OCI-M2 (cell line): ENCODE data around the gene DVL1.
"Not testable (repeated sequence)": the region's sequence is repeated elsewhere in the genome, so short reads cannot be mapped to it uniquely, and the experiment has no call there.

ENCODE experiments used
- DNase-seq: peaks from one replicate; lab custom pipeline; 2025; ENCODE audit not compliant: unreplicated experiment; lab: John Stamatoyannopoulos, UW

Gene DVL1

GRCh38 chr1:1328254-1328653, 21.0 kb downstream of the DVL1 start:
- DNase-seq: no peak

GRCh38 chr1:1327291-1327690, 21.9 kb downstream of the DVL1 start:
- DNase-seq: no peak

DNA sequence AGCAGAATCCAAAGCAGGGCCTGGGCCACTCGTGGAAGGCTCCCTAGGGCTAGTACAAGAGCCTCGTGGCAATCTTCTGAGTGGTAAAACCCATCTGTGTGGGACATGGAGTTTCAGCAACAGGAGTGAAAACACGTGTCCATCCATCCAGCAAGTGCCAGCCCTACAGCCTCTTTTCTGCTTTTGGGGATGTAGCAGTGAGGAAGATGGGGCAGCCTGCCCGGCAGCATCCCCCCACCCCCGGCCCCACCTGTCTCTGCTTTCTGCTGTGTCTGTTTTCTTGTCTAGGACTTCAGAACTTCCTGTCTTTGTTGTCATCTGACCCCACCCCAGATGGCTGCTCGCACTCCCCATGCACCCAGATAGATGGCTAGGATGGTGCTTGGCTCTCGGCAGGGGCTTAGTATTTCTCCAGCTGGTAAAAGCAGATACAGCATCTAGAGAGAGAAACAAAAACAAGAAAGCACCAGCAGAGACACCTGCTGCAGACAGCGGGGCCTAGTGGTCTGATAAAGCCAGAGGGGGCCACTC, 23.1 kb downstream of the DVL1 start:
- no peak for DNase-seq

GRCh38 chr1:1325288-1326074, 23.7 kb downstream of the DVL1 start:
- no peak for DNase-seq

- DNase-seq: peak; percentile 29
These were observed 24.5 kb downstream of the DVL1 start, which contains the start of the genes CPTP and INTS11 for GRCh38 chr1:1324524-1325287. TSS of gene CPTP (plus strand) at chr1:1324802. CDS start at chr1:1326911, 2,109 bp downstream. TSS of gene INTS11 (minus strand) at chr1:1324660. CDS start at chr1:1324608, 52 bp downstream.

- DNase-seq: no peak
These were observed 25.1 kb downstream of the DVL1 start for GRCh38 chr1:1324084-1324523.

DNA sequence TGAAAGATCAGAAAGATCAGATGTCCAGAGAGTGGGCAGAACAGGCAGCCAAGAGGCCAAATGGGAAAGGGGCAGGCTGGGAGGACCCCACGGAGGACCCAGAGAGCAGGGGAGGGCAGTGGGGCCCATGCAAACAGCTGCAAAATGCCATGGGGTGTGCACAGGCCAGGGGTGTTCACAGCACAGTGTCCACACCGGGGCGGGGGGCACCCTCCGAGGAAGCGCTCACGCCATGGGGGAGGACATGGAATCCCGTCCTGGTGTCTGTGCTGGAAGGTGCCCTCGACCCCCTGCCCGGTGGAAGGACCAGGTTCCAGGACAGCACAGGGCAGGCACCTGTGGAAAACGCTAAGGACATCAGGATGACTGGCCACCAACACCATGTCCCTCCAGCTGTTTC, 26.3 kb downstream of the DVL1 start:
- DNase-seq: no peak

DNA sequence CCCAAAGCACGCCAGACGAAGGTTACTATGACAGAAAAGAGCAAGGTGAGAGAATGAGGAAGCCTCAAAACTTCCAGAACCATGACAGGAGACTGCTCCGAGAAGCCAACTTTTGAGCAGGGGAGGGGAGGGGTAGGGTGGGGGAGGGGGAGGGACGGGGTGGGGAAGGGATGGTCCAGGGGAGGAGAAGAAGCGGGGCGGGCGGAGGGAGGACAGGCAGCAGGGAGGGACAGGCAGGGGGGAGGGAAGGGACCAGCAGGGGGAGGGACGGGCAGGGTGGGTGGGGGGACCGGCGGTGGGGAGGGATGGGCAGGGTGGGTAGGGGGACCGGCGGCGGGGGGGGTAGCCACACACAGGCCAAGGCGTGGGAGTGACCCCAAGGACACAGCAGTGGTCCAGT, 26.8 kb downstream of the DVL1 start:
- no peak for DNase-seq

DNA sequence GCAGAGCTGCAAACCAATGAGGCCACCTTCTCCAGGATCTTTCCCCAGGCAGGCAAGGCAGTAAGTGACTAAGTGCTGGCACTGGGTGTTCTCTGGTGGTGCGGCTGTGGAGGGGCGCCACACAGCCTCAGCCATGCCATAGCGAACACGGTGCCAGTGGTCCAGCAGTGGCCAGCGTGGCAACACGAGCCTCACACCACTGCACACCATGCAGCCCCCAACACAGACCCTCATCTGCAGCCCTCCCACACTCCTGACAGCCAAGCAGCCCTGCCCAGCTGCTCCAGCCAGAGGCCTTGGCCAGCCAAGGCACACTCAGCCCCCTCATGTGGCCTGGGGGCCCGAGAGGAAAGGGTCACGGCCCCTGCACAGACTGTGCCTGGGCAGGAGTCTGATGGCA, 27.7 kb downstream of the DVL1 start:
- no peak for DNase-seq

DNA sequence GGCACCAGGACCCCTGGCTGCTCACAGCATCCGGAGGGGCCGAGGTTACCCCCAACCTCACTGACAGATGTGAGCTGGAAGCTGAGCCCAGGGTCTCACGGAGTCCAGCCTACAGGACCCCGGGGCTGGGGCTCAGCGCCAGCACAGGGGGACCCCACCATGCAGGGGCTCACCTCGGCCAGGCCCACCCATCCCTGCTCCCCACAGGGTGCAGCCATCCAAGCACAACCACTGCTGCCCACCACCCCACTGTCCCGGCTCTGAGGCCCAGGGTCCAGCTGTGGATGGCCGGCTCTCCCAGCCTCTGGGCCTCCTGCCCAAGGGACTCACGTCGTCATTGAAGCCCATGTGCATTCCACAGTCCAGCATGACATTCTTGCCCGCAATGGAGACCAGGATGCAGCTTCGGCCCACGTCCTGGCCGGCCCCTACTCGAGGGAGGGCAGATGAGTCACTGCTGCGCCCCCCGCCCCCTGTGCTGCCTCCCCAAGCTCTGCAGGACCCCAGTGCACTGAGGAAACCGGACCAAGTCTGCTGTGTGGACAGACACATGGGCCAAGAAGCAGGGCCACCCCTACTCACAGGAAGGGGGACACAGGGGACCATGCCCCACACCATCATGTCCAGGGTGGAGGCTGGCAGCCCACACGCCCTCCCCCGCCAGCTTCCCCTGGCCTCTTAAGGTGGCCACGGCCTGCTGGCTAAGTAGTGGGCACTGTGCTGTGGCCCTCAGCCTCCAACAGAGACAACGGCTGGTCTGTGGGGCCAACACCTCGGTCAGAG, 28.4 kb downstream of the DVL1 start:
- DNase-seq: no peak

DNA sequence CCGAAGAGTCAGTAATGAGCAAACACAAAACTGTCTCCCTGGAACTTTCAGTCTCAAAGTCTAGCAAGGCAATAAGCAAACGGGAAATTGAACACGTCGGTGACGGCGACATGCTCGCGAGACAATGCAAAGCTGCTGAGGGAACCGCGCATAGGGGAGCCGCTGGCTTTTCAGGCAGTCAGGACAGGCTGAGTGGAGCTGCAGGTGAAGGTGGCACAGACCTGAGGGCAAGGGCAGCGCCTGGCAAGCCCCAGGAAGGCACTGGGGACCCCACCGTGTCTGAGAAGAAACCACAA, 29.6 kb downstream of the DVL1 start:
- no peak for DNase-seq

DNA sequence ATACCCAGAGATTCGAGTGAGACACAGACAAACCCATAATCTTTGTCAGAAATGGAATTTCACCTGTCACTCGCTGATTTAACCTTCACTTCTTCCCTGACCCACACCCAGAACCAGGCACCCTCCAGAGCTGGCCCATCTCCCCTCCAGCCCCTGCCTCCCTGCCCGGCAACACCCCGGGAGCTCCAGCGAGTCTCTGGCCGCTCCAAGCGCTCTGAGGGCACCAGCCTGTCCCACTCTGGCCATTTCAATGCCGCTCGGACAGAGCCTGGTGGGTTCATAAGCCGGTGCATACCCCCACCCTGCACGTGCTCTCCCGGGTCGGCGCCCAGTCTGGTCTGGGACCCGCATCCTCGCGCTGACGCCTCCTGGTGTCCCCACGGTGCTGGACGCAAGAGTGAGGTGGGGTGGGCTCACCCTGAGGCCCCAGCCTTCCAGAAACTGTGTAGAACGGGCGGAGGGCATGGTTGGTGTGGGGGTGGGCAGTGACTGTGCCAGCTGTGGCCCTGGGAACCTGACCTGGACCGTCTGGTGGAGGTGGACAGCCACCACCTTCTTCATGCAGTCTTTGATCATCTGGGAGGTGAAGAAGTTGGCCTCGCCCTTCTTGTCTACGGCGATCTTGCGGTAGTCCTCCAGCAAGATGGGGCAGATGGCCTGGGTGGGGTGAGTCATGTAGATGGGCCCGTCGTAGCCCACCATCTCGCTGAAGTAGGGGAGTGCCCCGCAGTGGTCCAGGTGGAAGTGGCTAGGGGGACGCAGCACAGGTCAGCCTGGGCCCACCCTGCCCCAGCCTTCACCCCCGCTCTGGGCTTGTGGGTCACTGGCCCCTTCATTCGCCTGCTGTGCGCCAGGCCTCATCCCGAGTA, 30.2 kb downstream of the DVL1 start:
- no peak for DNase-seq

GRCh38 chr1:1318131-1318652, 31.0 kb downstream of the DVL1 start:
- no peak for DNase-seq

GRCh38 chr1:1317420-1317819, 31.8 kb downstream of the DVL1 start:
- DNase-seq: no peak

DNA sequence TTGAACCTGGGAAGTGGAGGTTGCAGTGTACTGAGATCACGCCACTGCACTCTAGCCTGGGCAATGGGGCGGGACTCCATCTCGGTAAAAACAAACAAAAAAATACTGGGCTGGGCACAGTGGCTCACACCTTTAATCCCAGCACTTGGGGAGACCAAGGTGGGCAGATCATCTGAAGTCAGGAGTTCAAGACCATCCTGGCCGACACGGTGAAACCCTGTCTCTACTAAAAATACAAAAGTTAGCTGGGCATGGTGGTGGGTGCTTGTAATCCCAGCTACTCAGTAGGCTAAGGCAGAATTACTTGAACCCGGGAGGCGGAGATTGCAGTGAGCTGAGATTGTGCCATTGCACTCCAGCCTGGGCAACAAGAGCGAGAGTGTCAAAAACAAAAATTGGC, 33.0 kb downstream of the DVL1 start:
- DNase-seq: not testable (repeated sequence)

DNA sequence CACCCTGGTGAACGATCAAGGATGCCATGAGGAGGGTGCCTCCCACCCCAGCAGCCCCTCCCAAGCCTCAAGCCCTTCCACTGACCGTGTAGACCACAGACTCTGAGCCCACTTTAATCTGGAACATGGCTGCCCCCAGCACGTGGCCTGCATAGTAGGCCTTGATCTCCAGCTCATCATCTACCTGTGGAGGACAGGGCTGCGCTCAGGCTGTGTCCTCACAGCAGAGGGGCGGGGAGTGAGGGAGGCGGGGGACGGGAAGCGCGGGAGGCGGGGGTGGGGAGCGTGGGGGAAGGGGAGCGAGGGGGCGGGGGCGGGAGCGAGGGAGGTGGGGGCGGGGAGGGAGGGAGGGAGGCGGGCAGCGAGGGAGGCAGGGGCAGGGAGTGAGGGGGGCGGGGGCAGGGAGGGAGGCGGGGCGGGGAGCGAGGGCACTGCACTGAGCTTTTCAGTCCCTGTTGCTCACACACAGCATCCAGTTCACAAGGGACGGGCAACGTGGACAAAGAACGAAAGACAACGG, 33.7 kb downstream of the DVL1 start:
- no peak for DNase-seq

GRCh38 chr1:1314678-1315335, 34.4 kb downstream of the DVL1 start:
- DNase-seq: no peak

DNA sequence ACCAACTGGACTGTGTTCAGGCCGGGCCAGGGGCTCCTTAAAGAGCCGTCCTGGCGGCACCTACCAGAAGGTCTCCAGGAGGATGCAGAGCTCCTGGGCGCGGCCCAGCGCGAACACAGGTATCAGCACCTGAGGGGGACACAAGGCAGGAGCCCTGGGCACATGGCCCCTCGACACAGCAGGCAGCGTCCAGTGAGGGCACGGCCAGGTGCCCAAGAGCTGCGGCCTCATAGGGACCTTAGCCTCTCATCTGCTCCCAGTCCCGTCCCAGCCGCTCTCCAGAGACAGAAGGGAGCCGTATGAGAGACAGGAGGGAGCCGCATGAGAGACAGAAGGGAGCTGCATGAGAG, 35.0 kb downstream of the DVL1 start:
- no peak for DNase-seq

DNA sequence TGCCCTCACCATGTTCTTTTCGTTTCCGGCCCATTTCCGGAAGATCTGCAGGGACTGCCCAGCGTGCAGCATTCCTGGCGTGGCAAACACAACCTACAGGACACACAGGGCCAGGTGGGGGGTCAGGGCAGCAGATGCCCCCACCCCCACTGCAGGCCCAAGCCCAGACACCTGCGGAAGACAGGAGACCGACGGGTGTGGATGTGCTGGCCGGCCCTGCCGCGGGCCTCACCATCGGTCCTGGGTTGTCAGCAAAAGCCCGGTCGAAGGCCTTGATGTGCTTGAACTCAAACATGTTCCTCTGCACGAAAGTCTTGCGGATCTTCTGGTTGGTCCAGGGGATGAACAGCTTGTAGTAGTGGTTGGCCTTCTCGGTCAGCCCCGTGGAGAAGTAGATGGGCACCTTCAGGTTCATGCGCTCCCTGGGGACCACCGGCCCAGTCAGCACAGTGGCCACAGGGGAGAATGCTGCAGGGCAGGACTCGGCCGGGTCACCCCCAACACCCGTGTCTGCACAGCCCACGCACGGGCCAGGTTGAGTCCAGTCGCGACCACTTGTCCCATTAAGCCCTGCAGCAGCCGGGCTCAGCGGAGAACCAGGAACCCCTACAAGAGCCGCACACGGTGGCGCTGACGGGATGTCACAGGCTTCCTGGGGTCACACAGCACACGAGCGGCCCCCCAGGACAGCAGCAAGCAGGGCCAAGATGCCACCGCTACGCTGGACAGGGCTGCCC, 35.5 kb downstream of the DVL1 start:
- no peak for DNase-seq
